Right ventricle myocardium superior (tissue), 1 donor: Measurements from ENCODE around the gene CADM1. TPM values are rescaled to one million over a fixed set of nuclear protein-coding genes. Genes with fewer than 3 reads are reported as not detected.
A peak's percentile ranks its signal among the peaks of the same experiment; 100 is the strongest.

Source experiments
- ATAC-seq: fragments of 200-7000 bp; cut with Tn5 transposase; one replicate; pipeline ENCODE4 v1.9.1; 2020; ENCODE audit warnings: mild to moderate bottlenecking; ENCODE audit not compliant: poor library complexity
- DNase-seq: peaks from one replicate; pipeline ENCODE4 v3.0.0-alpha.2; 2020
- intact Hi-C: fragments of 100-400 bp; cut with DNase I; formaldehyde crosslinking; loops from one replicate; pipeline ENCODE4 v1.11.2; 2022
- total RNA-seq: library from RNA; stranded (reverse); fragmentation: NEBNext Ultra II Directional; extraction: Animal tissue kit (Norgen Biotek cat#: 25700); gene quantifications from one replicate; pipeline ENCODE4 v1.2.1, GENCODE V29; 2021
- donor health status: DM: no; HTN: yes; CAD: no; lungs with severe emphysema.

The CADM1 gene
- total RNA-seq, 1 donor from 2014 or later = 32.0 TPM

- ATAC-seq (no peak), DNase-seq (no peak)
- intact Hi-C loops = no loop called here
These were observed 17.6 kb upstream of the CADM1 start for GRCh38 chr11:115521825-115522224.

- DNase-seq (no peak), ATAC-seq (no peak)
- intact Hi-C loops = no loop called here
These were observed 14.9 kb upstream of the CADM1 start for GRCh38 chr11:115518983-115519628.

GRCh38 chr11:115515647-115516395, 11.6 kb upstream of the CADM1 start:
- intact Hi-C loops = no loop called here
- ATAC-seq = no peak
- DNase-seq = no peak

GRCh38 chr11:115506954-115507675, 2.9 kb upstream of the CADM1 start:
- intact Hi-C loops = loop anchor here (10.0 kb wide), 1 partner anchor 168 kb away; no protein-coding TSS in a partner anchor
- no peak for DNase-seq
- no peak for ATAC-seq

- intact Hi-C loops = loop anchor here (10.0 kb wide), 1 partner anchor 170 kb away; no protein-coding TSS in a partner anchor
- DNase-seq (no peak), ATAC-seq (no peak)
These were observed 960 bp upstream of the CADM1 start for GRCh38 chr11:115505175-115505574.

- no peak for DNase-seq
- ATAC-seq = peak; percentile 15
These were observed 334 bp downstream of the CADM1 start for GRCh38 chr11:115503886-115504275.

GRCh38 chr11:115503083-115503885, 931 bp downstream of the CADM1 start:
- intact Hi-C loops = loop anchor here (5.0 to 10.0 kb wide), 2 partner anchors 166 to 172 kb away; no protein-coding TSS in a partner anchor
- peak; percentile 78 for DNase-seq
- peak; percentile 74 for ATAC-seq

More at GRCh38 chr11:115503886-115504275, 334 bp downstream of the CADM1 start:
- intact Hi-C loops = loop anchor here (5.0 to 10.0 kb wide), 2 partner anchors 167 to 171 kb away; no protein-coding TSS in a partner anchor

- no peak for ATAC-seq
- DNase-seq = no peak
- intact Hi-C loops = loop anchor here (5.0 to 10.0 kb wide), 2 partner anchors 165 to 172 kb away; no protein-coding TSS in a partner anchor
These were observed 1.6 kb downstream of the CADM1 start for GRCh38 chr11:115502636-115503082.

GRCh38 chr11:115501893-115502589, 2.2 kb downstream of the CADM1 start:
- ATAC-seq (no peak), DNase-seq (no peak)
- intact Hi-C loops = loop anchor here (5.0 to 10.0 kb wide), 2 partner anchors 165 to 173 kb away; no protein-coding TSS in a partner anchor

- intact Hi-C loops = loop anchor here (5.0 to 10.0 kb wide), 2 partner anchors 164 to 173 kb away; no protein-coding TSS in a partner anchor
- ATAC-seq (no peak), DNase-seq (no peak)
These were observed 2.7 kb downstream of the CADM1 start for GRCh38 chr11:115501502-115501892.

- DNase-seq (no peak), ATAC-seq (no peak)
- intact Hi-C loops = loop anchor here (5.0 to 10.0 kb wide), 2 partner anchors 164 to 174 kb away; no protein-coding TSS in a partner anchor
These were observed 3.4 kb downstream of the CADM1 start for GRCh38 chr11:115500547-115501501.

- intact Hi-C loops = loop anchor here (5.0 to 10.0 kb wide), 2 partner anchors 163 to 175 kb away; no protein-coding TSS in a partner anchor
- ATAC-seq = no peak
- DNase-seq = no peak
These were observed 4.3 kb downstream of the CADM1 start for GRCh38 chr11:115499891-115500290.

GRCh38 chr11:115499241-115499799, 4.9 kb downstream of the CADM1 start:
- intact Hi-C loops = no loop called here
- no peak for ATAC-seq
- no peak for DNase-seq

- DNase-seq = no peak
- intact Hi-C loops = no loop called here
- ATAC-seq = no peak
These were observed 5.9 kb downstream of the CADM1 start for GRCh38 chr11:115498354-115498753.

GRCh38 chr11:115497303-115497702, 6.9 kb downstream of the CADM1 start:
- intact Hi-C loops = no loop called here
- DNase-seq (no peak), ATAC-seq (no peak)

GRCh38 chr11:115496892-115497291, 7.3 kb downstream of the CADM1 start:
- DNase-seq (no peak), ATAC-seq (no peak)
- intact Hi-C loops = no loop called here
